ENCODE results near the gene ZNF507. TPM values are rescaled to one million over a fixed set of nuclear protein-coding genes. Genes with fewer than 3 reads are reported as not detected.
"Not testable (repeated sequence)": the region's sequence is repeated elsewhere in the genome, so short reads cannot be mapped to it uniquely, and the experiment has no call there.

The ZNF507 gene
- total RNA-seq, 1 donor from 2014 or later = 29.0 TPM

- intact Hi-C loops (cut with DNase I) = no loop called here
- ATAC-seq = peak; percentile 96
- DNase-seq (ENCODE audit: low spot score) = no peak
Observed at GRCh38 chr19:32363175-32363574, 17.8 kb downstream of the ZNF507 start.

- ATAC-seq (peak; percentile 45), DNase-seq (ENCODE audit: low spot score) (no peak)
- intact Hi-C loops (cut with DNase I) = no loop called here
Observed at GRCh38 chr19:32363632-32364031, 18.2 kb downstream of the ZNF507 start.

GRCh38 chr19:32364040-32364439 lies 18.6 kb downstream of the ZNF507 start:
- intact Hi-C loops (cut with DNase I) = no loop called here
- DNase-seq (ENCODE audit: low spot score) = no peak
- ATAC-seq = peak; percentile 41

- ATAC-seq (no peak), DNase-seq (ENCODE audit: low spot score) (no peak)
- intact Hi-C loops (cut with DNase I) = no loop called here
Observed at GRCh38 chr19:32367063-32367462, 21.7 kb downstream of the ZNF507 start.

- ATAC-seq = no peak
- intact Hi-C loops (cut with DNase I) = no loop called here
Observed at GRCh38 chr19:32367948-32368536, 22.6 kb downstream of the ZNF507 start.

GRCh38 chr19:32368787-32369186 lies 23.4 kb downstream of the ZNF507 start:
- intact Hi-C loops (cut with DNase I) = no loop called here
- DNase-seq (ENCODE audit: low spot score) = no peak
- no peak for ATAC-seq

More at GRCh38 chr19:32367948-32368536, 22.6 kb downstream of the ZNF507 start:
- no peak for DNase-seq (ENCODE audit: low spot score)

- intact Hi-C loops (cut with DNase I) = no loop called here
- no peak for ATAC-seq
- no peak for DNase-seq (ENCODE audit: low spot score)
Observed at GRCh38 chr19:32372726-32373517, 27.5 kb downstream of the ZNF507 start.

GRCh38 chr19:32373585-32374295 lies 28.3 kb downstream of the ZNF507 start:
- ATAC-seq (peak; percentile 57), DNase-seq (ENCODE audit: low spot score) (no peak)
- intact Hi-C loops (cut with DNase I) = no loop called here

GRCh38 chr19:32374362-32374761 lies 29.0 kb downstream of the ZNF507 start:
- intact Hi-C loops (cut with DNase I); ATAC-seq; DNase-seq (ENCODE audit: low spot score): not testable (repeated sequence)

GRCh38 chr19:32377088-32377487 lies 31.7 kb downstream of the ZNF507 start:
- DNase-seq (ENCODE audit: low spot score); intact Hi-C loops (cut with DNase I); ATAC-seq: not testable (repeated sequence)

- no peak for ATAC-seq
- intact Hi-C loops (cut with DNase I) = no loop called here
Observed at GRCh38 chr19:32380269-32380668, 34.9 kb downstream of the ZNF507 start.

GRCh38 chr19:32387701-32388392 lies 42.4 kb downstream of the ZNF507 start:
- ATAC-seq (no peak), DNase-seq (ENCODE audit: low spot score) (no peak)
- intact Hi-C loops (cut with DNase I) = no loop called here

More at GRCh38 chr19:32380269-32380668, 34.9 kb downstream of the ZNF507 start:
- no peak for DNase-seq (ENCODE audit: low spot score)

GRCh38 chr19:32388393-32388855 lies 43.0 kb downstream of the ZNF507 start:
- no peak for DNase-seq (ENCODE audit: low spot score)
- intact Hi-C loops (cut with DNase I) = no loop called here

GRCh38 chr19:32392901-32393300 lies 47.5 kb downstream of the ZNF507 start:
- no peak for DNase-seq (ENCODE audit: low spot score)
- ATAC-seq = no peak
- intact Hi-C loops (cut with DNase I) = no loop called here

More at GRCh38 chr19:32388393-32388855, 43.0 kb downstream of the ZNF507 start:
- ATAC-seq = no peak

- intact Hi-C loops (cut with DNase I) = no loop called here
- ATAC-seq = no peak
- no peak for DNase-seq (ENCODE audit: low spot score)
Observed at GRCh38 chr19:32396046-32396652, 50.7 kb downstream of the ZNF507 start.

GRCh38 chr19:32397671-32398101 lies 52.3 kb downstream of the ZNF507 start:
- intact Hi-C loops (cut with DNase I) = no loop called here
- ATAC-seq = no peak
- DNase-seq (ENCODE audit: low spot score) = no peak

- DNase-seq (ENCODE audit: low spot score) (no peak), ATAC-seq (no peak)
- intact Hi-C loops (cut with DNase I) = no loop called here
Observed at GRCh38 chr19:32401992-32402391, 56.6 kb downstream of the ZNF507 start.

GRCh38 chr19:32403291-32403995 lies 58.0 kb downstream of the ZNF507 start:
- DNase-seq (ENCODE audit: low spot score) = no peak
- no peak for ATAC-seq
- intact Hi-C loops (cut with DNase I) = no loop called here
